ENCODE results near the gene ERBB3. TPM values are rescaled to one million over a fixed set of nuclear protein-coding genes. Genes with fewer than 3 reads are reported as not detected.

The ERBB3 gene
- total RNA-seq, 2 experiments from 2014 or later, result 0.94 to 1.8 TPM

DNA sequence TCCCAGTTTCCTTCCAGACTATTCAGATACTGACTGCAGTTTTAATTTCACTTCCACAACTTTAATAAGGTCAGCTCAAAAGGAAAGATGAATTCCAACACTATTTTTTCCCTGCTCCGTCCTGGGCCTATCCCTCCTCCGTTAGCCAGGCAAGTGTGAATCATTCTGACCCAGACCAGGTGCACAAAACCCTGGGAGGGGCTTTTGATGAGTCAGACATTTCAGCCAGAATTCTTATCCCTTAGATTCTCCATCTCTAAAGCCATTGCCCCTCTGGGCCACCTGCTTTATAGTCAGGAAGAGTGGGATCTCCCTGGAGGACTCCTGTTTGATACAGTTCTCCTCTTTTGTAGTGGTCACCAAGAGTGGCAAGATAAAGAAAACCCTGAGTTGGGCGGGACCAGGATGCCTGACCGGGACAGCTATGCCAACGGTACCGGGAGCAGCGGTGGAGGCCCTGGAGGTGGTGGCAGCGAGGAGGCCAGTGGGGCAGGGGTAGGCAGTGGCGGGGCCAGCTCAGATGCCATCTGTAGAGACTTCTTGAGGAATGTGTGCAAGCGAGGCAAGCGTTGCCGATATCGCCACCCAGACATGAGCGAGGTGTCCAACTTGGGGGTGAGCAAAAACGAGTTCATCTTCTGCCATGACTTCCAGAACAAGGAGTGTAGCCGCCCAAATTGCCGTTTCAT, 40.3 kb downstream of the ERBB3 start:
- ATAC-seq (no peak), DNase-seq (no peak)
- no peak overlapping the region for H3K4me3 Mint-ChIP-seq
- peaks cover 41% of the 10 kb centered on the region for H3K4me1 Mint-ChIP-seq
- CTCF ChIA-PET, result interaction anchor here (0.6 to 5.5 kb wide), 14 partner anchors 7 to 384 kb away, joined by 3 to 154 read pairs (median 5); partner anchors contain the start of genes COQ10A, ESYT1, MYL6 and PA2G4
- no peaks in the 10 kb centered on the region for H3K27me3 Mint-ChIP-seq
- H3K36me3 Mint-ChIP-seq, result peaks cover 15% of the 10 kb centered on the region
- no peak overlapping the region for H3K27ac Mint-ChIP-seq
- H3K9me3 Mint-ChIP-seq (ENCODE audit: low read depth), result no peaks in the 10 kb centered on the region

DNA sequence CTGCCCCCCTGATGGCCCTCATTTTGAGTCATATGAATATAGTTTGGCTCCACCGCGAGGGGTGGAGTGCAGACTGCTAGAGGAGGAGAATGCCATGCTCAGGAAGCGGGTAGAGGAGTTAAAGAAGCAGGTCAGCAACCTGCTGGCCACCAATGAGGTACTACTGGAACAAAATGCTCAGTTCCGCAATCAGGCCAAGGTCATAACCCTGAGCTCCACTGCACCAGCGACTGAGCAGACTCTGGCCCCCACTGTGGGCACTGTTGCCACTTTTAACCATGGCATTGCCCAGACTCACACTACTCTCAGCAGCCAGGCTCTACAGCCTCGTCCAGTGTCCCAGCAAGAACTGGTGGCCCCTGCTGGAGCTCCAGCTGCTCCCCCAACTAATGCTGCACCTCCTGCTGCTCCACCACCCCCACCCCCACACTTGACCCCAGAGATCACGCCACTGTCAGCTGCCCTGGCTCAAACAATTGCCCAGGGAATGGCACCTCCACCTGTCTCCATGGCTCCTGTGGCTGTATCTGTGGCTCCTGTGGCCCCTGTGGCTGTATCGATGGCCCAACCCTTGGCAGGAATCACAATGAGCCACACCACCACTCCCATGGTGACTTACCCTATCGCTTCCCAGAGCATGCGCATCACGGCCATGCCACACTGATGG, 41.4 kb downstream of the ERBB3 start:
- no peak overlapping the region for H3K27ac Mint-ChIP-seq
- H3K27me3 Mint-ChIP-seq, result no peaks in the 10 kb centered on the region
- peaks cover 17% of the 10 kb centered on the region for H3K36me3 Mint-ChIP-seq
- CTCF ChIA-PET, result interaction anchor here (1.9 to 5.5 kb wide), 3 partner anchors 15 to 385 kb away, joined by 5 to 154 read pairs (median 66); partner anchors contain the start of genes PA2G4 and SMARCC2
- no peak for ATAC-seq
- H3K9me3 Mint-ChIP-seq (ENCODE audit: low read depth), result no peaks in the 10 kb centered on the region
- H3K4me1 Mint-ChIP-seq, result peaks cover 45% of the 10 kb centered on the region
- no peak overlapping the region for H3K4me3 Mint-ChIP-seq
- DNase-seq, result no peak

DNA sequence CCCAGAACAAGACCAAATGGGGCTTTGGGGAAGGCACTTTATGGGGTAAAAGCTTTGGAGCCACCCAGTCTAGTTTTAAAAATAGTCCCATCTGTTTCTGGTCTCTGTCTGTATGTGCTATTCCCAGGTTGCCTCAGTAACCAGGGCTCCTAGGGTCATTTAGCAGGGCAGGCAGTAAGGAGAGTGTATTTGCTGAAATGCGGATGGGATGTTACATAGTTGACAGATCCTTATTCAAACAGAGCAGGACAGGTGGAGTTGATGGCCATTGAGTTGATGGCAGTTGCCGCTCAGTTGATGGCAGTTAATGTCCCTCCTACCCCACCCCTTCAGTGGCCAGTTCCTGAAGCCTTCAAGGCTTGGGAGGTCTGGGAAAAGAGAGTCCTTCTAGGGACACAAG, 42.7 kb downstream of the ERBB3 start:
- H3K9me3 Mint-ChIP-seq (ENCODE audit: low read depth), result no peaks in the 10 kb centered on the region
- ATAC-seq (no peak), DNase-seq (no peak)
- H3K4me3 Mint-ChIP-seq, result no peak overlapping the region
- no peak overlapping the region for H3K27ac Mint-ChIP-seq
- H3K4me1 Mint-ChIP-seq, result peaks cover 57% of the 10 kb centered on the region
- no peaks in the 10 kb centered on the region for H3K27me3 Mint-ChIP-seq
- H3K36me3 Mint-ChIP-seq, result peaks cover 5% of the 10 kb centered on the region
- CTCF ChIA-PET, result interaction anchor here (0.7 to 8.8 kb wide), 4 partner anchors 18 to 341 kb away, joined by 3 to 151 read pairs (median 6); partner anchors contain the start of genes RNF41 and SMARCC2

- no peak overlapping the region for H3K4me3 Mint-ChIP-seq
- ATAC-seq (no peak), DNase-seq (no peak)
- no peak overlapping the region for H3K27ac Mint-ChIP-seq
- peaks cover 1% of the 10 kb centered on the region for H3K36me3 Mint-ChIP-seq
- CTCF ChIA-PET, result interaction anchor here (0.8 to 8.8 kb wide), 9 partner anchors 9 to 340 kb away, joined by 3 to 151 read pairs (median 4); partner anchors contain the start of genes MYL6, PA2G4, RNF41 and SMARCC2
- H3K9me3 Mint-ChIP-seq (ENCODE audit: low read depth), result no peaks in the 10 kb centered on the region
- H3K4me1 Mint-ChIP-seq, result peaks cover 47% of the 10 kb centered on the region
- H3K27me3 Mint-ChIP-seq, result no peaks in the 10 kb centered on the region
These were observed 44.2 kb downstream of the ERBB3 start for GRCh38 chr12:56124133-56124532.

DNA sequence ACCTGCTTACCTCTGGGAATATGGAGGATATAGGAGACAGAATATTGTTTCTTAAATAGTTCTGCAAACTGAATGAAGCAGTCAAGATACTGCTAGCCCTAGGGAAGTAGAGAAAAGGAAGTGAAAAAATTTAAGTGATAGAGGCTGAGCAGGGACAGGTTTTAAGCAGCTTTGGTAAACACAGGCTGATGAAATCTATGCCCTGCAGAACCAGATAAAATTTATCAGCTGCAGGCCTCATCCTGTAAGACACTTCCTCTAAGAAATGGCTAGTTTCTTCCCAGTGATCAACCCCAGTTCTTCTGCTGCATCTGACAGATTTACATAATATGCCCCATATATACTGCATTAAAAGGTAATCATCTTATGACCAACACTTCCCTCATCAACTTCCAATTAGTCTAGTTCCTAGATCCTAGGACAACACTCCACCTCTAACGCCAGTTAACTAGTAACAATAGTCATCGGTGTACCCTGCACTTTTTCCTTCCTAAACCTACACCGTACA, 46.8 kb downstream of the ERBB3 start:
- Mint-ChIP-seq H3K9me3 (ENCODE audit: low read depth) (no peaks in the 10 kb centered on the region), H3K27ac (peak overlapping the region; percentile 93), H3K27me3 (no peaks in the 10 kb centered on the region), H3K4me1 (peaks cover 58% of the 10 kb centered on the region), H3K36me3 (peaks cover 25% of the 10 kb centered on the region), H3K4me3 (peak overlapping the region; percentile 98)
- no peak for DNase-seq
- ATAC-seq, result no peak
- CTCF ChIA-PET, result interaction anchor here (0.6 to 8.8 kb wide), 15 partner anchors 9 to 397 kb away, joined by 3 to 151 read pairs (median 9); partner anchors contain the start of genes ANKRD52, MYL6, MYL6B and PA2G4

DNA sequence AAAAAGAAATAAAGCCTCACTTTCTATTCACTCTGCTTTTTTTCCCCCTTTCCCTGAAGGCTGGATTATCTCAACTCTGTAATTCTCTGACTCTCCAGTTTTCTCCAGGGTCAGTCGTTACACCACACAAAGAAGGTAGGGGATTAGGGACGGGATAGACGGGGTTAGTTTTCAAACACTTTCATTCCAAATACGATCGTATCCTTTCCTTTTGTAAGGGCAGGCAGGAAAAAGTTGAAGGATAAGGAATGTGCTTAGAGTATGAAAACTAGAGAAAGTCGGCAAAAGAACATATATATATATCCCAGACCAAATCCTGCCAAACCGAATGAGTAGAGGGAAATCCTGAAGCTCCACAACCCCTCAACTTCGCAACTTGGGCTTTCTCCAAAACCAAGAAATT, 47.5 kb downstream of the ERBB3 start:
- CTCF ChIA-PET, result interaction anchor here (0.6 to 8.8 kb wide), 18 partner anchors 8 to 397 kb away, joined by 3 to 151 read pairs (median 8); partner anchors contain the start of genes MYL6, MYL6B, PA2G4 and RNF41
- no peaks in the 10 kb centered on the region for H3K27me3 Mint-ChIP-seq
- DNase-seq (no peak), ATAC-seq (no peak)
- peak overlapping the region; percentile 98 for H3K4me3 Mint-ChIP-seq
- H3K9me3 Mint-ChIP-seq (ENCODE audit: low read depth), result no peaks in the 10 kb centered on the region
- H3K36me3 Mint-ChIP-seq, result peaks cover 32% of the 10 kb centered on the region
- H3K27ac Mint-ChIP-seq, result peak overlapping the region; percentile 93
- peaks cover 65% of the 10 kb centered on the region for H3K4me1 Mint-ChIP-seq

GRCh38 chr12:56127888-56128669, 48.1 kb downstream of the ERBB3 start, which contains the start of gene ESYT1:
TSS of gene ESYT1 (plus strand) at chr12:56128267. CDS start at chr12:56128320, 53 bp downstream.
- Mint-ChIP-seq H3K4me3 (peak within 1 kb of the TSS; percentile 98), H3K4me1 (peaks cover 66% of the 10 kb centered on the region), H3K27ac (peak within 1 kb of the TSS; percentile 93), H3K36me3 (peaks cover 36% of the 10 kb centered on the region), H3K9me3 (ENCODE audit: low read depth) (no peaks in the 10 kb centered on the region), H3K27me3 (no peaks in the 10 kb centered on the region)
- DNase-seq (peak; percentile 100), ATAC-seq (peak; percentile 91)
- CTCF ChIA-PET, result interaction anchor here (0.6 to 8.8 kb wide), 20 partner anchors 8 to 501 kb away, joined by 3 to 151 read pairs (median 6); partner anchors contain the start of genes MYL6, MYL6B, PA2G4 and RNF41

DNA sequence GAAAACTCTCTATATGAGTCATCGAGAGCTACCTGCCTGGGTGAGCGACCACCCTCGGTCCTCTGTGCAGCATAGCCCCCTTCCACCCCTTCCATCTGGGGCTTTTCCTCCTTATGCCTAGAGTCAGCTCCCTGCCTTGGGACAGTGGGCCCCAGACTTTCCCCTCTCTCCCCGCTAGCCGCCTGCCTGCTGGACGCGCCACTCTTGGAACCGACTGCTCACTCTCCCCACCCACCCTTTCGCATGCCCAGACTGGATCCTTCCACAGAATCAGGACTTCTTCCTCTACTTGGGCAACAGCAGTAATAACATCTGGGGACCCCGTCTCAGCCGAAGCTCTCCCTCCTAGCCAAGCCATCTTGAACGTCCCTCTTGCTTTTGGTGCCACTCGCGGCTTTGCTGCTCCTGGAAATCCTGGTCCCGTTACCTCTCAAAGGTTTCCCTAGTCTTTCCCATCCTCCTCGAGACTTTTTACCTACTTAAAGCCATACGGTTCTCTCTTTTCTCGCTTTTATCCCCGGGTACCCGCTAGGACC, 48.8 kb downstream of the ERBB3 start:
- peaks cover 42% of the 10 kb centered on the region for H3K36me3 Mint-ChIP-seq
- H3K9me3 Mint-ChIP-seq (ENCODE audit: low read depth), result no peaks in the 10 kb centered on the region
- DNase-seq (no peak), ATAC-seq (no peak)
- H3K27me3 Mint-ChIP-seq, result no peaks in the 10 kb centered on the region
- peak overlapping the region; percentile 93 for H3K27ac Mint-ChIP-seq
- peak overlapping the region; percentile 98 for H3K4me3 Mint-ChIP-seq
- CTCF ChIA-PET, result interaction anchor here (0.8 to 8.8 kb wide), 17 partner anchors 9 to 500 kb away, joined by 3 to 151 read pairs (median 8); partner anchors contain the start of genes MYL6, MYL6B, PA2G4 and RNF41
- peaks cover 68% of the 10 kb centered on the region for H3K4me1 Mint-ChIP-seq

DNA sequence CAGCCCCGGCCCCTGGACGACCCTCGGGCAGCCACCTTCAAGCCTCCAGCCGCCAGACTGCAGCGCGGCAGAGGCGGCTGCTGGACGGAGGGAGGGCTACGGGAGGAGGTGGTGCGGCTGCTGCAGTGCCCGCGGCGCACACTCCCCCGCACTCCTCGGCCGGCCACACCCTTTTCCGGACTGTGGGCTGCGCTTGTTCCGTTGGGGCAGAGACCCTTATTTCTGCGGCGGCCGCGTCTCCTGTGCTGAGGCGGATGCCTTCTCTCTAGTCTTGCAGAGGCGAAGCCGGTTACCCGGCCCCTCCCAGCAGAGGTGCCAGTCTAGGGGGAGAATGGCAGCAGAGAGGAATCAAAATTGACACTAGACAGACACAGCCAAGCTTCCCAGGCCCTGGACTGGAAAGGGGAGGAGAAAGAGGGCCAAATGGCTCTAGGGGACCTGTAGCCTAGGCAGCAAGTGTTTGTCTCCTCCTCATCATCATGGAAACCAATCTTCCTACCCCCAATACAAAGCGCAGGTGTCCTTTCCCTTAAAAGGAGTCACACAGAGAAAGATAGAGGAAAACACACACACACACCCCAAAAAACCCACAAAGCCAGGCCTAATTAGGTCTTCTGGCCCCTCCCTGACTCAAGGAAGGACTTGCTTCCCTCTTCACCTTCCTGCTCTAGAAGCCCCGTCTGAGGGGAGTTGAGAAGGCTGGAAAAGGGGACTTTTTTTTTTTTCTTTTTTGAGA, 49.4 kb downstream of the ERBB3 start:
- peak; percentile 36 for ATAC-seq
- CTCF ChIA-PET, result interaction anchor here (0.9 to 8.8 kb wide), 10 partner anchors 8 to 335 kb away, joined by 3 to 151 read pairs (median 16); partner anchors contain the start of genes MYL6, MYL6B, RPL41 and SMARCC2
- Mint-ChIP-seq H3K36me3 (peaks cover 48% of the 10 kb centered on the region), H3K27ac (peak overlapping the region; percentile 93), H3K27me3 (no peaks in the 10 kb centered on the region), H3K4me3 (peak overlapping the region; percentile 98), H3K9me3 (ENCODE audit: low read depth) (no peaks in the 10 kb centered on the region), H3K4me1 (peaks cover 68% of the 10 kb centered on the region)
- DNase-seq, result peak; percentile 93

- peaks cover 49% of the 10 kb centered on the region for H3K36me3 Mint-ChIP-seq
These were observed 50.1 kb downstream of the ERBB3 start for GRCh38 chr12:56129942-56130495.

DNA sequence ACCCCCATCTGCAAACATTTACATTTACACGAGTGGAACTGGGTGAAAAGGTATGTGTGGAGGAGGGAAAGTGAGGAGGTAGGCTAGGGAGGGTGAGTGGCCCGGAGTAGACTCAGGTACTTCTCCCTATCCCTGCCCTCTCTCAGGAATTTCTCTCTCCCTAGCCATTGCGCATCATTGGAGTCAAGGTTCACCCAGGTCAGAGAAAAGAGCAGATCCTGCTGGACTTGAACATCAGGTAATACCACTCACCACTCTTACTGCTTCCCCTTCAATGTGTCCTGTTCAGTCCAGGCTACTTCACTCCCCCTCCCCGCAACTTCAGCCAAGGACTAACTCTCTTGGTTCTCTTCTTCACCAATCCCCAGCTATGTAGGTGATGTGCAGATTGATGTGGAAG, 50.9 kb downstream of the ERBB3 start:
- ATAC-seq, result no peak
- peaks cover 52% of the 10 kb centered on the region for H3K36me3 Mint-ChIP-seq
- peak overlapping the region; percentile 98 for H3K4me3 Mint-ChIP-seq
- CTCF ChIA-PET, result interaction anchor here (8.8 kb wide), 1 partner anchor 59 kb away, joined by 151 read pairs; the partner anchor contains the start of gene SMARCC2
- DNase-seq, result no peak
- H3K9me3 Mint-ChIP-seq (ENCODE audit: low read depth), result no peaks in the 10 kb centered on the region
- H3K27ac Mint-ChIP-seq, result peak overlapping the region; percentile 93
- peaks cover 59% of the 10 kb centered on the region for H3K4me1 Mint-ChIP-seq
- no peaks in the 10 kb centered on the region for H3K27me3 Mint-ChIP-seq

More at GRCh38 chr12:56129942-56130495, 50.1 kb downstream of the ERBB3 start:
- H3K27me3 Mint-ChIP-seq, result no peaks in the 10 kb centered on the region
- CTCF ChIA-PET, result interaction anchor here (0.9 to 8.8 kb wide), 5 partner anchors 12 to 60 kb away, joined by 3 to 151 read pairs (median 15); partner anchors contain the start of genes MYL6B, SMARCC2 and ZC3H10
- DNase-seq (no peak), ATAC-seq (no peak)
- no peaks in the 10 kb centered on the region for H3K9me3 Mint-ChIP-seq (ENCODE audit: low read depth)
- peak overlapping the region; percentile 93 for H3K27ac Mint-ChIP-seq
- peaks cover 63% of the 10 kb centered on the region for H3K4me1 Mint-ChIP-seq
- peak overlapping the region; percentile 98 for H3K4me3 Mint-ChIP-seq
